Liver (tissue), 9 donors: Measurements from ENCODE around the gene PCP4L1. TPM values are rescaled to one million over a fixed set of nuclear protein-coding genes. Genes with fewer than 3 reads are reported as not detected.

Source experiments
- DNase-seq: peaks from one replicate; pipeline ENCODE4 v3.0.0-alpha.2; 2017; ENCODE audit warnings: low spot score
- H3K27ac ChIP-seq, 2 donors: one replicate each; pipeline ENCODE4 v1.7.0; 2013; ENCODE audit warnings: inconsistent platforms in 2 of 2, low read length in 2 of 2, control low read depth in 1 of 2, low read depth in 1 of 2, mild to moderate bottlenecking in 1 of 2
- H3K27me3 ChIP-seq, 4 donors: one replicate each; pipeline versions ENCODE4 v1.6.1 to v1.7.0; 2013; ENCODE audit warnings: low read length in 3 of 4, inconsistent platforms in 1 of 4, mild to moderate bottlenecking in 1 of 4, moderate library complexity in 1 of 4; ENCODE audit not compliant: control insufficient read depth in 4 of 4, insufficient read depth in 4 of 4
- H3K36me3 ChIP-seq, 4 donors: one replicate each; pipeline versions ENCODE4 v1.6.1 to v1.7.0; 2013; ENCODE audit warnings: low read length in 3 of 4, mild to moderate bottlenecking in 3 of 4, low read depth in 1 of 4, moderate library complexity in 1 of 4; ENCODE audit not compliant: control insufficient read depth in 4 of 4, insufficient read depth in 3 of 4
- H3K4me1 ChIP-seq, 4 donors: one replicate each; pipeline versions ENCODE4 v1.6.1 to v1.7.0; 2013; ENCODE audit warnings: low read length in 3 of 4, mild to moderate bottlenecking in 3 of 4, moderate library complexity in 1 of 4; ENCODE audit not compliant: control insufficient read depth in 4 of 4, insufficient read depth in 4 of 4
- H3K4me3 ChIP-seq, 3 donors: one replicate each; pipeline versions ENCODE4 v1.6.1 to v1.7.0; 2013; ENCODE audit warnings: low read length in 3 of 3, control low read depth in 1 of 3, low read depth in 1 of 3, mild to moderate bottlenecking in 1 of 3
- H3K9ac ChIP-seq, 2 donors: one replicate each; pipeline ENCODE4 v1.7.0; 2013; ENCODE audit warnings: low read length in 2 of 2, mild to moderate bottlenecking in 2 of 2, moderate library complexity in 2 of 2, control low read depth in 1 of 2, low read depth in 1 of 2
- H3K9me3 ChIP-seq, 4 donors: one replicate each; pipeline versions ENCODE4 v1.6.1 to v1.7.0; 2013; ENCODE audit warnings: low read length in 3 of 4; ENCODE audit not compliant: control insufficient read depth in 4 of 4
- CTCF ChIP-seq: fragments of 150-350 bp; IDR thresholded peaks from 2 replicates; pipeline ENCODE4 v1.5.1; 2017; ENCODE audit warnings: improper control_type of control experiment, low read depth, low read length; ENCODE audit not compliant: missing input control
- EGR1 ChIP-seq, 2 donors: IDR thresholded peaks; 2 replicates each; pipeline ENCODE4 v1.6.1; 2016 to 2018; ENCODE audit warnings: antibody characterized with exemption in 2 of 2, low read depth in 2 of 2
- FOXA1 ChIP-seq: IDR thresholded peaks from 2 replicates; pipeline ENCODE4 v1.6.1; 2016; ENCODE audit warnings: antibody characterized with exemption
- FOXA2 ChIP-seq: IDR thresholded peaks from 2 replicates; pipeline ENCODE4 v1.6.1; 2016; ENCODE audit warnings: antibody characterized with exemption
- GABPA ChIP-seq, 2 donors: IDR thresholded peaks in 1 of 2; conservative IDR thresholded peaks in 1 of 2; 2 replicates each; pipeline ENCODE4 v1.6.1; 2016; ENCODE audit warnings: antibody characterized with exemption in 2 of 2, mild to moderate bottlenecking in 1 of 2, moderate library complexity in 1 of 2
- HNF4A ChIP-seq, 2 donors: conservative IDR thresholded peaks; 2 replicates each; pipeline ENCODE4 v1.6.1; 2016; ENCODE audit warnings: antibody characterized with exemption in 2 of 2, mild to moderate bottlenecking in 2 of 2
- HNF4G ChIP-seq: IDR thresholded peaks from 2 replicates; pipeline ENCODE4 v1.6.1; 2016; ENCODE audit warnings: antibody characterized with exemption
- JUND ChIP-seq, 2 donors: IDR thresholded peaks; 2 replicates each; pipeline ENCODE4 v1.6.1; 2016; ENCODE audit warnings: antibody characterized with exemption in 2 of 2
- NR2F2 ChIP-seq: IDR thresholded peaks from 2 replicates; pipeline ENCODE4 v1.6.1; 2016; ENCODE audit warnings: antibody characterized with exemption
- RAD21 ChIP-seq, 2 donors: IDR thresholded peaks; 2 replicates each; pipeline ENCODE4 v1.6.1; 2016; ENCODE audit warnings: antibody characterized with exemption in 2 of 2, mild to moderate bottlenecking in 2 of 2
- SP1 ChIP-seq: IDR thresholded peaks from 2 replicates; pipeline ENCODE4 v1.6.1; 2018; ENCODE audit warnings: antibody characterized with exemption, mild to moderate bottlenecking
- TAF1 ChIP-seq: conservative IDR thresholded peaks from 2 replicates; pipeline ENCODE4 v1.6.1; 2016; ENCODE audit warnings: antibody characterized with exemption, mild to moderate bottlenecking
- YY1 ChIP-seq: IDR thresholded peaks from 2 replicates; pipeline ENCODE4 v1.6.1; 2016; ENCODE audit warnings: antibody characterized with exemption, mild to moderate bottlenecking
- WGBS: extraction: QIAGEN DNeasy Blood & Tissue Kit; methylation state at CpG from one replicate; pipeline ENCODE4 v1.1.7; 2013; 5-methylcytosine and 5-hydroxymethylcytosine counted together
- polyA plus RNA-seq, 2 donors: library from polyadenylated mRNA; stranded (reverse) in 1 of 2; unstranded in 1 of 2; fragments of 200-250 nt in 1 of 2; fragments of >200 nt in 1 of 2; fragmentation: Nextera tagmentation in 1 of 2; extraction: Ambion mirVana in 1 of 2; gene quantifications; one replicate each; pipeline versions ENCODE4 v1.2.1 to v1.2.3, GENCODE V29; 2013 to 2015
- total RNA-seq, 2 donors: library from RNA; depleted of rRNA; stranded (reverse); fragments of >200 nt; gene quantifications; one replicate each; pipeline ENCODE4 v1.2.3, GENCODE V29; 2014
- TF ChIP-seq, protein P1 (sequence below): IDR thresholded peaks from 2 replicates; pipeline ENCODE4 v1.6.1; 2016; ENCODE audit warnings: antibody characterized with exemption
- TF ChIP-seq, protein P2 (sequence below): IDR thresholded peaks from 2 replicates; pipeline ENCODE4 v1.6.1; 2016; ENCODE audit warnings: antibody characterized with exemption
- donor health status: healthy.
- donor health status: healthy.
- donor health status: healthy.
- donor health status: healthy.
- donor health status: healthy.

PCP4L1 gene
- total and polyA plus RNA-seq, 4 donors = 1.1 to 8.7 (median 5.0) TPM

GRCh38 chr1:161219078-161219892, 39.3 kb upstream of the PCP4L1 start (continued):
- TF ChIP-seq CTCF (no peak), JUND (IDR thresholded peaks at IDR 0.05) (no peak), NR2F2 (no peak), RAD21 (IDR thresholded peaks at IDR 0.05) (no peak), HNF4A (conservative IDR thresholded peaks at IDR 0.05) (peak; percentile 55 to 66), EGR1 (IDR thresholded peaks at IDR 0.05; ENCODE audit: low read depth in 2 of 2) (no peak), YY1 (no peak)

DNA sequence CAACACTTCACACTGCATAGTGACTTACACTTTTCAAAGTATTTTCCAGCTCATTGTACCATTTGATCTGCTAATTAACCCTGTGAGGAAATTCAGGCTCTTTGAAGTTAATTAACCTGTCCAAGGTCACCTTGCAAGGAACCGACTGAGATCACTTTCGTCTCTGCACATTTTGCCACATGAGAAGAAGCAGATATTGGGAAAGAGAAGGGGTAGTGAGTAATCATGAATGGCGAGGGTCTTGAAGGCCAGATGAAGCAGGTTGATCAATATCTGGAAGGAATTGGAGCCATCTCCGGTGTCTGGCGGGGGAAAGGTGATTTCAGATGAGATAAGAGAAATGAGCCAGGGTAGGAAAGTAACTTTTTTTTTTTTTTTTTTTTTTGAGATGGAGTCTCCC, 38.5 kb upstream of the PCP4L1 start:
- no peak overlapping the region for H3K4me3 ChIP-seq
- no peak for DNase-seq

DNA sequence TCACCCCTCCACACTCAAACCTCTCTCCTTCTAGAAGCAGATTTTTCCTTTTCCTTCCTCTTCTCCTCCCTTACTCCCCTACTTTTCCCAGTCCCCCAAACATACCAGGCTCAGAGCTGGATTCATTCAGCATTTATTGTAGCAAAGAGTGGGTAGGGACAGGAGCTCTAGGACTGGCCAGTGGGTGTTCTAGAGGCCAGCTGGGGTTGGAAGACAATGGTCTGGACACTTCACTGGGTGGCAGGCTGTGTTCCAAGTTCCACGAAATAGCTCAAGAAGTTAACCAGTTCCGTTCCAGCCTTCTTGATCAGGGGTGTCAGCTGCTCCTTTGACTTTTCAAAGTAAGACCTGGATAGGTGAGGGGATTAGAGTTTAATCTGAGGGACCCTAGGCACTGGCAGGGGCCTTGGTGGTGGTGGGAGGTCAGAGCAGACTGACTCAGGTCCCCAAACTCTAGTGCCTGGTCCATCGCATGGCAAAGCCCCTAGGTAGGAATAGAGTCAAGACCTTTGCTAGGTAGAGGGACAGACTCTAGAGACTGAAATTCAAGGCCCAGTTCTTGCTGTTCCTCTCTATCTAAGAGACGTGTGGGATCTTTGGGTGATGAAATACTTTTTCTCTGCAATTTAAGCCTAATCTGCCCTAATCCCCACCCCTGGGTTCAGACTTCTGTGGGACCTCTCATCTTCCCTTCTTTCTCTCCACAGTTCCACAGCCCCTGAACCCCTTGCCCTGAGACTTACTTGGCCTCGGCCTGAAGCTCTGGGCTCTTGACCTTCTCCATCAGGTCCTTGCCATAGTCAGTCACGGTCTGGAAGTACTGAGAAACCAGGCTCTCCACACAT, 36.1 kb upstream of the PCP4L1 start:
- TF ChIP-seq, protein P1, sequence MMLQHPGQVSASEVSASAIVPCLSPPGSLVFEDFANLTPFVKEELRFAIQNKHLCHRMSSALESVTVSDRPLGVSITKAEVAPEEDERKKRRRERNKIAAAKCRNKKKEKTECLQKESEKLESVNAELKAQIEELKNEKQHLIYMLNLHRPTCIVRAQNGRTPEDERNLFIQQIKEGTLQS = no peak
- TF ChIP-seq HNF4G = no peak
- TF ChIP-seq TAF1 = no peak
- no peak for TF ChIP-seq JUND (IDR thresholded peaks at IDR 0.05)
- TF ChIP-seq FOXA1 = no peak
- TF ChIP-seq, protein P2, sequence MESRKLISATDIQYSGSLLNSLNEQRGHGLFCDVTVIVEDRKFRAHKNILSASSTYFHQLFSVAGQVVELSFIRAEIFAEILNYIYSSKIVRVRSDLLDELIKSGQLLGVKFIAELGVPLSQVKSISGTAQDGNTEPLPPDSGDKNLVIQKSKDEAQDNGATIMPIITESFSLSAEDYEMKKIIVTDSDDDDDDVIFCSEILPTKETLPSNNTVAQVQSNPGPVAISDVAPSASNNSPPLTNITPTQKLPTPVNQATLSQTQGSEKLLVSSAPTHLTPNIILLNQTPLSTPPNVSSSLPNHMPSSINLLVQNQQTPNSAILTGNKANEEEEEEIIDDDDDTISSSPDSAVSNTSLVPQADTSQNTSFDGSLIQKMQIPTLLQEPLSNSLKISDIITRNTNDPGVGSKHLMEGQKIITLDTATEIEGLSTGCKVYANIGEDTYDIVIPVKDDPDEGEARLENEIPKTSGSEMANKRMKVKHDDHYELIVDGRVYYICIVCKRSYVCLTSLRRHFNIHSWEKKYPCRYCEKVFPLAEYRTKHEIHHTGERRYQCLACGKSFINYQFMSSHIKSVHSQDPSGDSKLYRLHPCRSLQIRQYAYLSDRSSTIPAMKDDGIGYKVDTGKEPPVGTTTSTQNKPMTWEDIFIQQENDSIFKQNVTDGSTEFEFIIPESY = no peak
- no peak for TF ChIP-seq HNF4A (conservative IDR thresholded peaks at IDR 0.05)
- no peak for TF ChIP-seq FOXA2
- WGBS = 34% methylated on average over 6 of the region's 6 CpGs
- Histone ChIP-seq H3K9me3 (no peaks in the 10 kb centered on the region), H3K27me3 (no peaks in the 10 kb centered on the region), H3K9ac (peak overlapping the region; percentile 71 to 96), H3K36me3 (peaks cover 0 to 6% (median 0%) of the 10 kb centered on the region in 4 donors), H3K27ac (peak overlapping the region; percentile 93 to 100), H3K4me1 (peaks cover 3 to 54% (median 33%) of the 10 kb centered on the region in 4 donors), H3K4me3 (peak overlapping the region; percentile 68 to 96 (median 84))
- DNase-seq = no peak

More for the DNA sequence above, 38.5 kb upstream of the PCP4L1 start:
- H3K36me3 ChIP-seq = peaks cover 0 to 6% (median 0%) of the 10 kb centered on the region in 4 donors
- no peak overlapping the region for H3K9ac ChIP-seq
- peak overlapping the region; percentile 86 to 100 for H3K27ac ChIP-seq
- H3K27me3 ChIP-seq = no peaks in the 10 kb centered on the region
- no peaks in the 10 kb centered on the region for H3K9me3 ChIP-seq
- TF ChIP-seq GABPA (IDR thresholded peaks at IDR 0.05 in 1 of 2, conservative IDR thresholded peaks at IDR 0.05 in 1 of 2) (no peak), HNF4G (no peak), SP1 (no peak), CTCF (no peak)
- peaks cover 9 to 45% (median 25%) of the 10 kb centered on the region in 4 donors for H3K4me1 ChIP-seq
- 38% methylated on average over 5 of the region's 5 CpGs for WGBS
